K562 (cell line): ENCODE data around the gene PNPLA1. TPM values are rescaled to one million over a fixed set of nuclear protein-coding genes. Genes with fewer than 3 reads are reported as not detected.

ENCODE experiments used
- MEF2D ChIP-seq: conservative IDR thresholded peaks from 2 replicates; pipeline ENCODE4 v1.6.1; 2016; ENCODE audit warnings: low read depth, missing genetic modification characterization, missing compliant biosample characterization
- PHB ChIP-seq: fragments of 250-450 bp; sonication (Bioruptor Pico); IDR thresholded peaks from 2 replicates; pipeline ENCODE4 v1.5.0; 2021
- TAF1 ChIP-seq: IDR thresholded peaks from 2 replicates; pipeline ENCODE4 v1.6.1; 2011; ENCODE audit warnings: mild to moderate bottlenecking, low read length, moderate library complexity; ENCODE audit not compliant: insufficient read depth, control insufficient read depth, severe bottlenecking; ENCODE audit errors: extremely low read depth
- TAF7 ChIP-seq: fragments of 450-650 bp; IDR thresholded peaks from 2 replicates; pipeline ENCODE4 v1.6.1; 2016; ENCODE audit warnings: missing genetic modification characterization, missing compliant biosample characterization
- polyA plus RNA-seq, 8 experiments: library from polyadenylated mRNA; depleted of rRNA in 4 of 8; stranded (reverse) in 5 of 8; unstranded in 3 of 8; fragments of >200 nt; fragmentation: Nextera tagmentation in 2 of 8; fragmentation: Illumina TruSeq in 1 of 8; extraction: Ambion mirVana in 2 of 8; extraction: Trizol in 1 of 8; gene quantifications; 2 replicates each; pipeline versions ENCODE4 v1.2.1 to v1.2.3, GENCODE V29; 2011 to 2014; ENCODE audit warnings: inconsistent platforms in 1 of 8, missing spikeins in 1 of 8
- total RNA-seq, 7 experiments: library from RNA; depleted of rRNA in 6 of 7; stranded (reverse); fragments of >200 nt in 6 of 7; fragmentation: Illumina TruSeq in 2 of 7; extraction: Trizol in 2 of 7; gene quantifications; 2 replicates each; pipeline versions ENCODE4 v1.2.1 to v1.2.3, GENCODE V29; 2011 to 2021; ENCODE audit warnings: low replicate concordance in 1 of 7
- TF ChIP-seq, protein P1 (sequence below): fragments of 450-650 bp; IDR thresholded peaks from 2 replicates; pipeline ENCODE4 v1.6.1; 2016; ENCODE audit warnings: low read depth
- TF ChIP-seq, protein P2 (sequence below): fragments of 250-450 bp; sonication (Bioruptor Pico); IDR thresholded peaks from 2 replicates; pipeline ENCODE4 v1.9.0; 2021; ENCODE audit warnings: mild to moderate bottlenecking
- TF ChIP-seq, protein P3 (sequence below), 3 experiments: fragments of 200-800 bp in 1 of 3; sonication (Bioruptor generic) in 1 of 3; sonication (generic) in 1 of 3; formaldehyde crosslinking in 1 of 3; IDR thresholded peaks; 2 replicates each; pipeline versions ENCODE4 v1.6.1 to v1.8.0; 2016 to 2022; ENCODE audit warnings: mild to moderate bottlenecking in 2 of 3, missing compliant biosample characterization in 2 of 3, missing genetic modification characterization in 2 of 3, missing genetic modification reagents in 1 of 3
- TF ChIP-seq, protein P4 (sequence below): sonication (generic); formaldehyde crosslinking; IDR thresholded peaks from 2 replicates; pipeline ENCODE4 v1.9.0; 2022; ENCODE audit warnings: mild to moderate bottlenecking, missing genetic modification reagents
- TF ChIP-seq, protein P5 (sequence below): fragments of 250-450 bp; sonication (Bioruptor Pico); IDR thresholded peaks from 2 replicates; pipeline ENCODE4 v1.4.0; 2020; ENCODE audit warnings: mild to moderate bottlenecking, moderate library complexity

Gene PNPLA1
- total and polyA plus RNA-seq, 9 of the 15 experiments (the other 6 are each of a cell fraction or from before 2014, with no cell fraction given) = 0.04 to 0.27 (median 0.13) TPM; not detected in 2

DNA sequence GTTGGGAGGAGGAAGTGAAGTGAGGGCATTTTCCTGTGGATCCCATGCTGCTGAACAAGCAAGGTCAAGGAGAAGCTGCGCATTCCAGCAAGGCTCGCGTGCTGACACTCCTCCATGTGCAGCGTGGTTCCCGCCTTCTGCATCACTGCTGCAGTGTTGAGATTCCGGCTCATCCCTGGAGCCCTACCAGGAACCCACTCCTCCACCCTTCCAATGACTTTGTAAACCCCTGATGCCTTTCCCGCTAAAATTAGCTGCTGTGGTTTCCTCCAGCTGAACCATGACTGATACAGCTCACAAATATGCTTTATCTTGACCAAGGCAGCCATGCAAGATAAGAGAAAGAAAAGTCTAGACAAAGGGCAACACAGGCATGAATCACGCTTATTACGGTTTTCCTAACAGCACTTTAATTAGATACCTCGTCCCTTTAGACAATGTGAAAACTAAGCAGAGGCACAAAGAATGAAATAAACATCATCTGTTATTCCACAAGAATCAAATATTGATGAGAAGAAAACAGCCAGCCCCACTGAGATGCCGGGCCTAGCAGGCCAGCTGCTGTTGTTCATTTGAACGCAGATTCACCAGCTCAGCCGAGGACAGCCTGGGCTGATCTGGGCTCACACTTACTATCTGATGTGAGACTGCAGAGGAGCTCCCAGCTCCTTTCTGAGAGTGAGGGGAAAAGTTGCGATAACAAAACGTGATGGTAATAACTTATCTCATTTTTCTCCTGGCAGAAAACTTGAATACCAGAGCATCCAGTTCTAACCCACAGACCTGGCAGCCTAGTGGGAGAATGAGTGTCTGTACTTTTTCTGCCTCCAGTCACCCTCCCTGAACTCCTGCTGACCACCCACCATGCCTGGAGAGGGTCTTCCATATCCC lies 81.1 kb downstream of the PNPLA1 start (continued):
- TF ChIP-seq, protein P1, sequence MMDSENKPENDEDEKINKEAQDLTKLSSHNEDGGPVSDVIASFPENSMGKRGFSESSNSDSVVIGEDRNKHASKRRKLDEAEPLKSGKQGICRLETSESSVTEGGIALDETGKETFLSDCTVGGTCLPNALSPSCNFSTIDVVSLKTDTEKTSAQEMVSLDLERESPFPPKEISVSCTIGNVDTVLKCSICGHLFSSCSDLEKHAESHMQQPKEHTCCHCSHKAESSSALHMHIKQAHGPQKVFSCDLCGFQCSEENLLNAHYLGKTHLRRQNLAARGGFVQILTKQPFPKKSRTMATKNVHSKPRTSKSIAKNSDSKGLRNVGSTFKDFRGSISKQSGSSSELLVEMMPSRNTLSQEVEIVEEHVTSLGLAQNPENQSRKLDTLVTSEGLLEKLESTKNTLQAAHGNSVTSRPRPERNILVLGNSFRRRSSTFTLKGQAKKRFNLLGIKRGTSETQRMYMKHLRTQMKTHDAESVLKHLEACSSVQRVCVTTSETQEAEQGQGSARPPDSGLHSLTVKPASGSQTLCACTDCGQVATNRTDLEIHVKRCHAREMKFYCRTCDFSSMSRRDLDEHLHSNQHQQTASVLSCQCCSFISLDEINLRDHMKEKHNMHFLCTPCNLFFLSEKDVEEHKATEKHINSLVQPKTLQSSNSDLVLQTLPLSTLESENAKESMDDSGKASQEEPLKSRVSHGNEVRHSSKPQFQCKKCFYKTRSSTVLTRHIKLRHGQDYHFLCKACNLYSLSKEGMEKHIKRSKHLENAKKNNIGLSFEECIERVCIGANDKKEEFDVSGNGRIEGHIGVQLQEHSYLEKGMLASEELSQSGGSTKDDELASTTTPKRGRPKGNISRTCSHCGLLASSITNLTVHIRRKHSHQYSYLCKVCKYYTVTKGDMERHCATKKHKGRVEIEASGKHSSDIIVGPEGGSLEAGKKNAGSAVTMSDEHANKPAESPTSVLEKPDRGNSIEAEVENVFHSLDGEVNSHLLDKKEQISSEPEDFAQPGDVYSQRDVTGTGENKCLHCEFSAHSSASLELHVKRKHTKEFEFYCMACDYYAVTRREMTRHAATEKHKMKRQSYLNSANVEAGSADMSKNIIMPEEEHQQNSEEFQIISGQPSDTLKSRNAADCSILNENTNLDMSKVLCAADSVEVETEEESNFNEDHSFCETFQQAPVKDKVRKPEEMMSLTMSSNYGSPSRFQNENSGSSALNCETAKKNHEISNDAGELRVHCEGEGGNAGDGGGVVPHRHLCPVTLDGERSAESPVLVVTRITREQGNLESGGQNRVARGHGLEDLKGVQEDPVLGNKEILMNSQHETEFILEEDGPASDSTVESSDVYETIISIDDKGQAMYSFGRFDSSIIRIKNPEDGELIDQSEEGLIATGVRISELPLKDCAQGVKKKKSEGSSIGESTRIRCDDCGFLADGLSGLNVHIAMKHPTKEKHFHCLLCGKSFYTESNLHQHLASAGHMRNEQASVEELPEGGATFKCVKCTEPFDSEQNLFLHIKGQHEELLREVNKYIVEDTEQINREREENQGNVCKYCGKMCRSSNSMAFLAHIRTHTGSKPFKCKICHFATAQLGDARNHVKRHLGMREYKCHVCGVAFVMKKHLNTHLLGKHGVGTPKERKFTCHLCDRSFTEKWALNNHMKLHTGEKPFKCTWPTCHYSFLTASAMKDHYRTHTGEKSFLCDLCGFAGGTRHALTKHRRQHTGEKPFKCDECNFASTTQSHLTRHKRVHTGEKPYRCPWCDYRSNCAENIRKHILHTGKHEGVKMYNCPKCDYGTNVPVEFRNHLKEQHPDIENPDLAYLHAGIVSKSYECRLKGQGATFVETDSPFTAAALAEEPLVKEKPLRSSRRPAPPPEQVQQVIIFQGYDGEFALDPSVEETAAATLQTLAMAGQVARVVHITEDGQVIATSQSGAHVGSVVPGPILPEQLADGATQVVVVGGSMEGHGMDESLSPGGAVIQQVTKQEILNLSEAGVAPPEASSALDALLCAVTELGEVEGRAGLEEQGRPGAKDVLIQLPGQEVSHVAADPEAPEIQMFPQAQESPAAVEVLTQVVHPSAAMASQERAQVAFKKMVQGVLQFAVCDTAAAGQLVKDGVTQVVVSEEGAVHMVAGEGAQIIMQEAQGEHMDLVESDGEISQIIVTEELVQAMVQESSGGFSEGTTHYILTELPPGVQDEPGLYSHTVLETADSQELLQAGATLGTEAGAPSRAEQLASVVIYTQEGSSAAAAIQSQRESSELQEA = no peak
- TF ChIP-seq TAF1 (no peak), MEF2D (tag) (peak; percentile 99), PHB (no peak), TAF7 (tag) (no peak)
- TF ChIP-seq, protein P2, sequence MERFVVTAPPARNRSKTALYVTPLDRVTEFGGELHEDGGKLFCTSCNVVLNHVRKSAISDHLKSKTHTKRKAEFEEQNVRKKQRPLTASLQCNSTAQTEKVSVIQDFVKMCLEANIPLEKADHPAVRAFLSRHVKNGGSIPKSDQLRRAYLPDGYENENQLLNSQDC (CRISPR knock-in tag) = no peak
- TF ChIP-seq, protein P3, sequence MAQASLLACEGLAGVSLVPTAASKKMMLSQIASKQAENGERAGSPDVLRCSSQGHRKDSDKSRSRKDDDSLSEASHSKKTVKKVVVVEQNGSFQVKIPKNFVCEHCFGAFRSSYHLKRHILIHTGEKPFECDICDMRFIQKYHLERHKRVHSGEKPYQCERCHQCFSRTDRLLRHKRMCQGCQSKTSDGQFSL (CRISPR knock-in tag; IDR thresholded peaks at IDR 0.05) = no peak
- TF ChIP-seq, protein P3 (tag; IDR thresholded peaks at IDR 0.05) = no peak
- TF ChIP-seq, protein P4, sequence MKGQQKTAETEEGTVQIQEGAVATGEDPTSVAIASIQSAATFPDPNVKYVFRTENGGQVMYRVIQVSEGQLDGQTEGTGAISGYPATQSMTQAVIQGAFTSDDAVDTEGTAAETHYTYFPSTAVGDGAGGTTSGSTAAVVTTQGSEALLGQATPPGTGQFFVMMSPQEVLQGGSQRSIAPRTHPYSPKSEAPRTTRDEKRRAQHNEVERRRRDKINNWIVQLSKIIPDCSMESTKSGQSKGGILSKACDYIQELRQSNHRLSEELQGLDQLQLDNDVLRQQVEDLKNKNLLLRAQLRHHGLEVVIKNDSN (CRISPR knock-in tag) = no peak
- TF ChIP-seq, protein P5, sequence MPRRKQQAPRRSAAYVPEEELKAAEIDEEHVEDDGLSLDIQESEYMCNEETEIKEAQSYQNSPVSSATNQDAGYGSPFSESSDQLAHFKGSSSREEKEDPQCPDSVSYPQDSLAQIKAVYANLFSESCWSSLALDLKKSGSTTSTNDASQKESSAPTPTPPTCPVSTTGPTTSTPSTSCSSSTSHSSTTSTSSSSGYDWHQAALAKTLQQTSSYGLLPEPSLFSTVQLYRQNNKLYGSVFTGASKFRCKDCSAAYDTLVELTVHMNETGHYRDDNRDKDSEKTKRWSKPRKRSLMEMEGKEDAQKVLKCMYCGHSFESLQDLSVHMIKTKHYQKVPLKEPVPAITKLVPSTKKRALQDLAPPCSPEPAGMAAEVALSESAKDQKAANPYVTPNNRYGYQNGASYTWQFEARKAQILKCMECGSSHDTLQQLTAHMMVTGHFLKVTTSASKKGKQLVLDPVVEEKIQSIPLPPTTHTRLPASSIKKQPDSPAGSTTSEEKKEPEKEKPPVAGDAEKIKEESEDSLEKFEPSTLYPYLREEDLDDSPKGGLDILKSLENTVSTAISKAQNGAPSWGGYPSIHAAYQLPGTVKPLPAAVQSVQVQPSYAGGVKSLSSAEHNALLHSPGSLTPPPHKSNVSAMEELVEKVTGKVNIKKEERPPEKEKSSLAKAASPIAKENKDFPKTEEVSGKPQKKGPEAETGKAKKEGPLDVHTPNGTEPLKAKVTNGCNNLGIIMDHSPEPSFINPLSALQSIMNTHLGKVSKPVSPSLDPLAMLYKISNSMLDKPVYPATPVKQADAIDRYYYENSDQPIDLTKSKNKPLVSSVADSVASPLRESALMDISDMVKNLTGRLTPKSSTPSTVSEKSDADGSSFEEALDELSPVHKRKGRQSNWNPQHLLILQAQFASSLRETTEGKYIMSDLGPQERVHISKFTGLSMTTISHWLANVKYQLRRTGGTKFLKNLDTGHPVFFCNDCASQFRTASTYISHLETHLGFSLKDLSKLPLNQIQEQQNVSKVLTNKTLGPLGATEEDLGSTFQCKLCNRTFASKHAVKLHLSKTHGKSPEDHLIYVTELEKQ (CRISPR knock-in tag) = 0 out of 2 replicates have a peak, but pooled peaks have one; percentile 19
